HG02981 (cell line): ENCODE data around the gene HLF.

Experiments
- ATAC-seq: cut with Tn5 transposase; IDR thresholded peaks from one replicate; pipeline ENCODE4 v1.9.1; 2021; ENCODE audit warnings: mild to moderate bottlenecking, moderate library complexity; ENCODE audit not compliant: unreplicated experiment

The HLF gene

GRCh38 chr17:55273579-55274354, 9.0 kb downstream of the HLF start:
- no peak for ATAC-seq

GRCh38 chr17:55274355-55275255, 9.8 kb downstream of the HLF start:
- ATAC-seq: no peak

- no peak for ATAC-seq
Observed at GRCh38 chr17:55275894-55276804, 11.4 kb downstream of the HLF start.

- no peak for ATAC-seq
Observed at GRCh38 chr17:55278173-55278961, 13.6 kb downstream of the HLF start.

GRCh38 chr17:55279203-55279602, 14.4 kb downstream of the HLF start:
- ATAC-seq: no peak

GRCh38 chr17:55279788-55280187, 15.0 kb downstream of the HLF start:
- no peak for ATAC-seq

- no peak for ATAC-seq
Observed at GRCh38 chr17:55280212-55280611, 15.5 kb downstream of the HLF start.

GRCh38 chr17:55281649-55282378, 17.1 kb downstream of the HLF start:
- no peak for ATAC-seq

- no peak for ATAC-seq
Observed at GRCh38 chr17:55282379-55282702, 17.6 kb downstream of the HLF start.

GRCh38 chr17:55282741-55283140, 18.0 kb downstream of the HLF start:
- no peak for ATAC-seq

- ATAC-seq: no peak
Observed at GRCh38 chr17:55283256-55283965, 18.7 kb downstream of the HLF start.

GRCh38 chr17:55284001-55284884, 19.5 kb downstream of the HLF start:
- no peak for ATAC-seq

GRCh38 chr17:55284944-55285339, 20.2 kb downstream of the HLF start:
- ATAC-seq: no peak

GRCh38 chr17:55285340-55286301, 20.9 kb downstream of the HLF start:
- no peak for ATAC-seq

- ATAC-seq: no peak
Observed at GRCh38 chr17:55286681-55287589, 22.2 kb downstream of the HLF start.
